IMR-90 (cell line): ENCODE results near the gene PALS2. TPM values are rescaled to one million over a fixed set of nuclear protein-coding genes. Genes with fewer than 3 reads are reported as not detected.

ENCODE experiments used
- ATAC-seq: fragments of 200-7000 bp; cut with Tn5 transposase; 2 replicates; pipeline ENCODE4 v1.9.1; 2020; ENCODE audit warnings: low read depth, mild to moderate bottlenecking, moderate library complexity
- BruUV-seq: library from RNA; stranded (reverse); fragments of 400-500 nt; replicated peaks from 2 replicates; lab custom pipeline; 2021; lab: Mats Ljungman, UMichigan
- CTCF ChIA-PET: fragments of 300-600 bp; formaldehyde crosslinking; extraction: SDS; loops from one replicate; lab custom pipeline; 2021; ENCODE audit warnings: antibody characterized with exemption; lab: Yijun Ruan, JAX
- POLR2A ChIA-PET: fragments of 300-600 bp; sonication (Branson Sonifier 250); formaldehyde crosslinking; loops from one replicate; lab custom pipeline; 2022; ENCODE audit warnings: antibody characterized with exemption; ENCODE audit not compliant: unreplicated experiment; lab: Charles Lee
- DNase-seq: peaks from one replicate; pipeline ENCODE4 v3.0.0; 2013
- H2AFZ ChIP-seq: replicated peaks from 2 replicates; pipeline ENCODE3; 2013; ENCODE audit warnings: low read length, mild to moderate bottlenecking; ENCODE audit not compliant: poor library complexity
- H2AK5ac ChIP-seq: 2 replicates; pipeline ENCODE4 v1.6.1; 2013; ENCODE audit warnings: low read depth, low read length, inconsistent platforms
- H2AK9ac ChIP-seq: replicated peaks from 2 replicates; pipeline ENCODE3; 2013; ENCODE audit warnings: mild to moderate bottlenecking, low read depth, low read length, moderate library complexity; ENCODE audit not compliant: poor library complexity
- H2BK120ac ChIP-seq: 2 replicates; pipeline ENCODE4 v1.6.1; 2013; ENCODE audit warnings: low read depth, low read length, inconsistent platforms
- H2BK15ac ChIP-seq: 3 replicates; pipeline ENCODE4 v1.6.1; 2013; ENCODE audit warnings: low read depth, low read length, inconsistent platforms
- H2BK20ac ChIP-seq: 2 replicates; pipeline ENCODE4 v1.6.1; 2013; ENCODE audit warnings: low read depth, mild to moderate bottlenecking, inconsistent platforms, low read length, moderate library complexity
- H2BK5ac ChIP-seq: 2 replicates; pipeline ENCODE4 v1.6.1; 2013; ENCODE audit warnings: mild to moderate bottlenecking, low read depth, low read length, inconsistent platforms; ENCODE audit not compliant: poor library complexity, severe bottlenecking
- H3K14ac ChIP-seq: replicated peaks from 2 replicates; pipeline ENCODE4 v1.6.1; 2013; ENCODE audit warnings: low read depth, low read length, inconsistent platforms
- H3K18ac ChIP-seq: 2 replicates; pipeline ENCODE4 v1.6.1; 2013; ENCODE audit warnings: low read depth, low read length, control low read depth
- H3K23ac ChIP-seq: 2 replicates; pipeline ENCODE4 v1.6.1; 2013; ENCODE audit warnings: low read depth, low read length, inconsistent platforms
- H3K27ac ChIP-seq: 2 replicates; pipeline ENCODE4 v1.5.1; 2013; ENCODE audit warnings: mild to moderate bottlenecking, control low read depth, low read length; ENCODE audit not compliant: insufficient read depth
- H3K27me3 ChIP-seq: 2 replicates; pipeline ENCODE4 v1.6.1; 2013; ENCODE audit warnings: low read length; ENCODE audit not compliant: control insufficient read depth, insufficient read depth
- H3K36me3 ChIP-seq: 2 replicates; pipeline ENCODE4 v1.6.1; 2013; ENCODE audit warnings: low read length, mixed read lengths; ENCODE audit not compliant: control insufficient read depth, insufficient read depth
- H3K4ac ChIP-seq: 2 replicates; pipeline ENCODE4 v1.6.1; 2013; ENCODE audit warnings: low read depth, low read length, inconsistent platforms
- H3K4me1 ChIP-seq: 2 replicates; pipeline ENCODE4 v1.6.1; 2013; ENCODE audit warnings: low read length, mixed read lengths; ENCODE audit not compliant: control insufficient read depth, insufficient read depth
- H3K4me2 ChIP-seq: 2 replicates; pipeline ENCODE4 v1.6.1; 2013; ENCODE audit warnings: low read depth, mild to moderate bottlenecking, control low read depth, low read length, moderate library complexity
- H3K4me3 ChIP-seq: 2 replicates; pipeline ENCODE4 v1.5.1; 2013; ENCODE audit warnings: low read depth, mild to moderate bottlenecking, control low read depth, low read length, moderate library complexity; ENCODE audit not compliant: insufficient read depth
- H3K56ac ChIP-seq: 2 replicates; pipeline ENCODE4 v1.6.1; 2013; ENCODE audit warnings: low read length, inconsistent platforms; ENCODE audit not compliant: insufficient read depth; ENCODE audit errors: extremely low read depth
- H3K79me1 ChIP-seq, 2 experiments: 2 replicates each; pipeline ENCODE4 v1.6.1; 2013; ENCODE audit warnings: low read length in 2 of 2, inconsistent platforms in 1 of 2, low read depth in 1 of 2
- H3K9ac ChIP-seq: 2 replicates; pipeline ENCODE4 v1.6.1; 2013; ENCODE audit warnings: low read depth, low read length, control low read depth
- H3K9me1 ChIP-seq: 2 replicates; pipeline ENCODE4 v1.6.1; 2013; ENCODE audit warnings: low read length, inconsistent platforms; ENCODE audit not compliant: insufficient read depth
- H3K9me3 ChIP-seq: 2 replicates; pipeline ENCODE4 v1.6.1; 2013; ENCODE audit warnings: low read length; ENCODE audit not compliant: control insufficient read depth, insufficient read depth
- H4K20me1 ChIP-seq: 2 replicates; pipeline ENCODE4 v1.6.1; 2013; ENCODE audit warnings: low read length, inconsistent platforms; ENCODE audit not compliant: insufficient read depth
- H4K5ac ChIP-seq: 2 replicates; pipeline ENCODE4 v1.6.1; 2013; ENCODE audit warnings: mild to moderate bottlenecking, low read depth, low read length, control low read depth
- H4K8ac ChIP-seq, 2 experiments: 2 replicates each; pipeline ENCODE4 v1.6.1; 2013; ENCODE audit warnings: low read depth in 2 of 2, low read length in 2 of 2, control low read depth in 1 of 2, inconsistent platforms in 1 of 2
- H4K91ac ChIP-seq: 2 replicates; pipeline ENCODE4 v1.6.1; 2013; ENCODE audit warnings: low read depth, low read length, inconsistent platforms; ENCODE audit not compliant: insufficient read depth
- BHLHE40 ChIP-seq: fragments of 150-350 bp; IDR thresholded peaks from 2 replicates; pipeline ENCODE4 v1.6.1; 2016; ENCODE audit warnings: mild to moderate bottlenecking, low read depth, low read length
- MAZ ChIP-seq: IDR thresholded peaks from 2 replicates; pipeline ENCODE4 v1.6.1; 2012; ENCODE audit warnings: low read depth, mild to moderate bottlenecking, low read length, improper control_type of control experiment, moderate library complexity, borderline replicate concordance
- MXI1 ChIP-seq: IDR thresholded peaks from 2 replicates; pipeline ENCODE4 v1.6.1; 2012; ENCODE audit warnings: low read depth, mild to moderate bottlenecking, low read length, moderate library complexity, borderline replicate concordance
- RCOR1 ChIP-seq: IDR thresholded peaks from 2 replicates; pipeline ENCODE4 v1.6.1; 2012; ENCODE audit warnings: mild to moderate bottlenecking, low read length, improper control_type of control experiment; ENCODE audit not compliant: insufficient replicate concordance
- USF2 ChIP-seq: fragments of 150-350 bp; IDR thresholded peaks from 2 replicates; pipeline ENCODE4 v1.6.1; 2017; ENCODE audit warnings: mild to moderate bottlenecking, antibody characterized with exemption, low read length, low read depth
- WGBS, 2 experiments: methylation state at CpG; one replicate each; pipeline versions ENCODE4 v1.1.5 to v1.1.7; 2013; ENCODE audit warnings: missing lambda C conversion rate in 2 of 2; ENCODE audit not compliant: insufficient read length in 1 of 2; ENCODE audit errors: extremely low coverage in 2 of 2; 5-methylcytosine and 5-hydroxymethylcytosine counted together
- dilution Hi-C: fragments of 300-500 bp; cut with HindIII; formaldehyde crosslinking; loops from one replicate; pipeline ENCODE4 v1.14.3; 2018; ENCODE audit warnings: low sequenced_read_pairs; ENCODE audit not compliant: unreplicated experiment
- in situ Hi-C: fragments of 300-500 bp; cut with MboI; formaldehyde crosslinking; loops from 3 replicates; pipeline ENCODE4 v1.14.3; 2019; ENCODE audit warnings: low sequenced_read_pairs, inconsistent platforms, mixed read lengths
- intact Hi-C: fragments of 100-400 bp; cut with micrococcal nuclease; formaldehyde crosslinking; loops from 2 replicates; pipeline ENCODE4 v1.10.0; 2022
- polyA plus RNA-seq, 3 experiments: library from polyadenylated mRNA; depleted of rRNA; stranded (reverse); fragments of >200 nt; gene quantifications; 2 replicates each; pipeline ENCODE4 v1.2.3, GENCODE V29; 2012; ENCODE audit warnings: low replicate concordance in 1 of 3
- total RNA-seq: library from RNA; depleted of rRNA; stranded (reverse); fragments of >200 nt; gene quantifications from 2 replicates; pipeline ENCODE4 v1.2.3, GENCODE V29; 2012

PALS2 gene
- total and polyA plus RNA-seq, 2 of the 4 experiments (the other 2 are of a cell fraction): 8.8 to 15.4 TPM

- Histone ChIP-seq H2AK5ac (no peak overlapping the region), H4K91ac (no peak overlapping the region), H2BK5ac (no peak overlapping the region), H3K4me2 (no peak overlapping the region), H3K23ac (no peak overlapping the region), H3K9me3 (peaks cover 3% of the 10 kb centered on the region; the same call in 1 of the 2 replicates), H3K4ac (no peak overlapping the region), H4K8ac (no peak overlapping the region), H3K18ac (no peak overlapping the region), H3K27me3 (no peaks in the 10 kb centered on the region), H2BK20ac (no peak overlapping the region), H3K14ac (no peak overlapping the region), H2AK9ac (no peak overlapping the region), H2BK15ac (no peak overlapping the region), H4K20me1 (no peaks in the 10 kb centered on the region; the same call in none of the 2 replicates), H4K5ac (no peak overlapping the region), H2BK120ac (no peak overlapping the region), H3K36me3 (no peaks in the 10 kb centered on the region), H3K9me1 (no peaks in the 10 kb centered on the region), H3K27ac (no peak overlapping the region), H3K4me1 (no peaks in the 10 kb centered on the region), H3K56ac (no peak overlapping the region), H2AFZ (no peak overlapping the region), H3K4me3 (no peak overlapping the region), H3K79me1 (peaks cover 3 to 11% of the 10 kb centered on the region in 2 experiments; a peak in 1 of 4 replicates), H3K9ac (no peak overlapping the region)
- no CpG with 5 or more reads among the region's 2 CpGs for WGBS, 2 experiments
- DNase-seq (no peak), ATAC-seq (no peak)
- CTCF ChIA-PET: interaction anchor here (0.6 kb wide), 1 partner anchor 121 kb away, joined by 3 read pairs; no protein-coding TSS in a partner anchor
- intact Hi-C loops (no loop called here), dilution Hi-C loops (no loop called here), in situ Hi-C loops (no loop called here)
- TF ChIP-seq MAZ: no peak
- TF ChIP-seq BHLHE40: no peak
- TF ChIP-seq RCOR1: no peak
- TF ChIP-seq USF2: no peak
- TF ChIP-seq MXI1: no peak
- POLR2A ChIA-PET: no interaction called here
- BruUV-seq: no TSS peak
These were observed 8.9 kb downstream of the PALS2 start for GRCh38 chr7:24582166-24582565.
